ENCODE data around the gene THRAP3.

GRCh38 chr1:36238433-36238832 is 14.2 kb downstream of the THRAP3 start:
- TF ChIP-seq, protein P1, sequence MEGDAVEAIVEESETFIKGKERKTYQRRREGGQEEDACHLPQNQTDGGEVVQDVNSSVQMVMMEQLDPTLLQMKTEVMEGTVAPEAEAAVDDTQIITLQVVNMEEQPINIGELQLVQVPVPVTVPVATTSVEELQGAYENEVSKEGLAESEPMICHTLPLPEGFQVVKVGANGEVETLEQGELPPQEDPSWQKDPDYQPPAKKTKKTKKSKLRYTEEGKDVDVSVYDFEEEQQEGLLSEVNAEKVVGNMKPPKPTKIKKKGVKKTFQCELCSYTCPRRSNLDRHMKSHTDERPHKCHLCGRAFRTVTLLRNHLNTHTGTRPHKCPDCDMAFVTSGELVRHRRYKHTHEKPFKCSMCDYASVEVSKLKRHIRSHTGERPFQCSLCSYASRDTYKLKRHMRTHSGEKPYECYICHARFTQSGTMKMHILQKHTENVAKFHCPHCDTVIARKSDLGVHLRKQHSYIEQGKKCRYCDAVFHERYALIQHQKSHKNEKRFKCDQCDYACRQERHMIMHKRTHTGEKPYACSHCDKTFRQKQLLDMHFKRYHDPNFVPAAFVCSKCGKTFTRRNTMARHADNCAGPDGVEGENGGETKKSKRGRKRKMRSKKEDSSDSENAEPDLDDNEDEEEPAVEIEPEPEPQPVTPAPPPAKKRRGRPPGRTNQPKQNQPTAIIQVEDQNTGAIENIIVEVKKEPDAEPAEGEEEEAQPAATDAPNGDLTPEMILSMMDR (conservative IDR thresholded peaks at IDR 0.05): no peak
- no peak for TF ChIP-seq EZH2 (IDR thresholded peaks at IDR 0.05; ENCODE audit: low read depth)
